ENCODE data around the gene GPRIN1.

- TF ChIP-seq CTCF (IDR thresholded peaks at IDR 0.05) (no peak), EZH2 (IDR thresholded peaks at IDR 0.05) (no peak), EZH2phosphoT487 (IDR thresholded peaks at IDR 0.05) (no peak)
Measured at GRCh38 chr5:176624938-176625337, 15.0 kb upstream of the GPRIN1 start.
